OCI-LY1 (cell line): ENCODE data around the gene RSPRY1.
"Not testable (repeated sequence)": the region's sequence is repeated elsewhere in the genome, so short reads cannot be mapped to it uniquely, and the experiment has no call there.

Source experiments
- EZH2 ChIP-seq: fragments of 200-600 bp; sonication (generic), shearing (Covaris generic); IDR thresholded peaks from 2 replicates; pipeline ENCODE4 v1.8.0; 2017; ENCODE audit warnings: borderline replicate concordance, mixed run types, mild to moderate bottlenecking, antibody characterized with exemption, low read length, moderate library complexity, mixed read lengths
- TF ChIP-seq, protein P1 (sequence below): fragments of 200-600 bp; sonication (generic), shearing (Covaris generic); IDR thresholded peaks from 2 replicates; pipeline ENCODE4 v1.5.1; 2017; ENCODE audit warnings: mild to moderate bottlenecking, antibody characterized with exemption, low read length, moderate library complexity, mixed read lengths

DNA sequence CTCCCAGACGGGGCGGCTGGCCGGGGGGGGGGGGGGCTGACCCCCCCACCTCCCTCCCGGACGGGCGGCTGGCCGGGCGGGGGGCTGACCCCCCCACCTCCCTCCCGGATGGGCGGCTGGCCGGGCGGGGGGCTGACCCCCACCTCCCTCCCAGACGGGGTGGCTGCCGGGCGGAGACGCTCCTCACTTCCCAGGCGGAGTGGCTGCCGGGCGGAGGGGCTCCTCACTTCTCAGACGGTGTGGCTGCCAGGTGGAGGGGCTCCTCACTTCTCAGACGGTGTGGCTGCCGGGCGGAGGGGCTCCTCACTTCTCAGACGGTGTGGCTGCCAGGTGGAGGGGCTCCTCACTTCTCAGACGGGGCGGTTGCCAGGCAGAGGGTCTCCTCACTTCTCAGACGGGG is 14.8 kb downstream of the RSPRY1 start:
- TF ChIP-seq, protein P1, sequence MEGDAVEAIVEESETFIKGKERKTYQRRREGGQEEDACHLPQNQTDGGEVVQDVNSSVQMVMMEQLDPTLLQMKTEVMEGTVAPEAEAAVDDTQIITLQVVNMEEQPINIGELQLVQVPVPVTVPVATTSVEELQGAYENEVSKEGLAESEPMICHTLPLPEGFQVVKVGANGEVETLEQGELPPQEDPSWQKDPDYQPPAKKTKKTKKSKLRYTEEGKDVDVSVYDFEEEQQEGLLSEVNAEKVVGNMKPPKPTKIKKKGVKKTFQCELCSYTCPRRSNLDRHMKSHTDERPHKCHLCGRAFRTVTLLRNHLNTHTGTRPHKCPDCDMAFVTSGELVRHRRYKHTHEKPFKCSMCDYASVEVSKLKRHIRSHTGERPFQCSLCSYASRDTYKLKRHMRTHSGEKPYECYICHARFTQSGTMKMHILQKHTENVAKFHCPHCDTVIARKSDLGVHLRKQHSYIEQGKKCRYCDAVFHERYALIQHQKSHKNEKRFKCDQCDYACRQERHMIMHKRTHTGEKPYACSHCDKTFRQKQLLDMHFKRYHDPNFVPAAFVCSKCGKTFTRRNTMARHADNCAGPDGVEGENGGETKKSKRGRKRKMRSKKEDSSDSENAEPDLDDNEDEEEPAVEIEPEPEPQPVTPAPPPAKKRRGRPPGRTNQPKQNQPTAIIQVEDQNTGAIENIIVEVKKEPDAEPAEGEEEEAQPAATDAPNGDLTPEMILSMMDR = not testable (repeated sequence)
- not testable (repeated sequence) for TF ChIP-seq EZH2
